Measurements from ENCODE around the gene AGPAT1.
"Not testable (repeated sequence)": the region's sequence is repeated elsewhere in the genome, so short reads cannot be mapped to it uniquely, and the experiment has no call there.

Gene AGPAT1

GRCh38 chr6:32148289-32149091 is 27.4 kb downstream of the AGPAT1 start:
- peak; percentile 75 for DNase-seq (ENCODE audit: low read depth, low spot score)

- no peak for DNase-seq (ENCODE audit: low read depth, low spot score)
Measured at GRCh38 chr6:32147401-32148132, 28.3 kb downstream of the AGPAT1 start.

GRCh38 chr6:32146687-32147086 is 29.2 kb downstream of the AGPAT1 start:
- no peak for DNase-seq (ENCODE audit: low read depth, low spot score)

DNA sequence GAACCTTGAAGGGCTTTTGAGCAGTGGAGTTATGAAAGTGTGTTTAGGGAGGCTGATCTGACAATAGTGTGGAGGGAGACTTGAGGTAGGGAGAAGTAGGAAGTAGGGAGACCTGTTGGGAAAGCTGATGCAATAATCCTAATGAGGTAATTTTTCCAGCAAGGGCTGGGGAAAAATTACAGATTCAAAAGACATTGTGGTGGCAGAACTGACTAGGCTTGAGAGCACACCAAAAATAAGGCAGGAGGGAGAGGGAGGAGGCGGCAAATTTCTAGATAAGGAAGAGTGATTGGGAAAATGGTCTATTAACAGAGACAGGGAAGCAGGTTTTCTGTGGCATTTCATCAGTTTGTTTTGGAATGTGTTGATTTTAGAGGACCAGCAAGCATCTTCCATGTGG is 29.6 kb downstream of the AGPAT1 start:
- no peak for DNase-seq (ENCODE audit: low read depth, low spot score)

- not testable (repeated sequence) for DNase-seq (ENCODE audit: low read depth, low spot score)
Measured at GRCh38 chr6:32144238-32144637, 31.6 kb downstream of the AGPAT1 start.

DNA sequence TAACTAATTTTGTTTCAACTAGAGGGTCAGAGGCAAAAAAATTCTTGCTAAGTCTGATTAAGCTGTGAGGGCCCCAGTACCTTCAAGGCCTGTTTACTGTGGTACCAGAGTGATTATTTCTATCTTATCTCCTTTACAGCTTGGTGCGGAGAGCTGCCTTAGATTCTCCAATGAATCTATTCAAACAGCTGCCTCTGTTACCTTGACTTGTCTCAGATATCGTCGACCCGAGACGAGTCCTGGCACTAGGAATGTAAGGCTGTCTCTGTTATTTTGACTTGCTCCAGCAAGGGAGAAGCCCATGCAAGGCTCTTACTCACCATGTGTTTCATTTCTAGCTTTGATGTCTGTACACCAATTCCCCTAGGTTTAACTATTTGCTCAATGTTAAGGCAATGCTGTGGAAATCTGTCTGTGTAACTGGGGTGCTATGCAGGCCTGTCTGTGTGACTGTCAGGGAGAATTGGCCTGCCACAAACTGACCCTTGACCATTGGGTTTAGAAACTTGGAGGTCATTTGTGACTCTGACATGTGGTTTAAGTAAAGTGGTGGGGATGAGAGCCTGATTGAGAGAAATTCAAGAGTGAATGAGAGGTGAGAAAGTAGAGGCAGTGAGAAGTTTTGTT is 35.4 kb downstream of the AGPAT1 start:
- no peak for DNase-seq (ENCODE audit: low read depth, low spot score)

GRCh38 chr6:32139590-32139989 is 36.3 kb downstream of the AGPAT1 start:
- no peak for DNase-seq (ENCODE audit: low read depth, low spot score)

DNA sequence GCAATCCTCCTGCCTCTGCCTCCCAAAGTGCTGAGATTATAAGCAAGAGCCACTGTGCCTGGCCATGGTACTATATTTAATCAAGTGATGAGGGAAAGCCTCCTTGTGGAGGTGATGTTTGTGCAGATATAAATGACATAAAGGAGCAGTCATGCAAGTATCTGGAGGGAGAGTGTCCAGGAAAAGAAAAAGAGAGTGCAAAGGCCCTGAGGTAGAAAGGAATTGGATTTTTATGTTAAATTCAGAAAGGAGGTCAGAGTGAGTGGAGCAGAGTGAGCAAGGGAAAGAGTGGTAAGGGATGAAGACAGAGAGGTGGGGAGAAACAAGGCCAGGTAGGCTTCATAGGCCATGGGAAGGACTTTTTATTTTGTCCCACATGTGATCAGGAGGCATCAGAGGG is 38.4 kb downstream of the AGPAT1 start:
- DNase-seq (ENCODE audit: low read depth, low spot score), result no peak

- DNase-seq (ENCODE audit: low read depth, low spot score), result no peak
Measured at GRCh38 chr6:32133786-32134185, 42.1 kb downstream of the AGPAT1 start.

- no peak for DNase-seq (ENCODE audit: low read depth, low spot score)
Measured at GRCh38 chr6:32132110-32132509, 43.8 kb downstream of the AGPAT1 start.

DNA sequence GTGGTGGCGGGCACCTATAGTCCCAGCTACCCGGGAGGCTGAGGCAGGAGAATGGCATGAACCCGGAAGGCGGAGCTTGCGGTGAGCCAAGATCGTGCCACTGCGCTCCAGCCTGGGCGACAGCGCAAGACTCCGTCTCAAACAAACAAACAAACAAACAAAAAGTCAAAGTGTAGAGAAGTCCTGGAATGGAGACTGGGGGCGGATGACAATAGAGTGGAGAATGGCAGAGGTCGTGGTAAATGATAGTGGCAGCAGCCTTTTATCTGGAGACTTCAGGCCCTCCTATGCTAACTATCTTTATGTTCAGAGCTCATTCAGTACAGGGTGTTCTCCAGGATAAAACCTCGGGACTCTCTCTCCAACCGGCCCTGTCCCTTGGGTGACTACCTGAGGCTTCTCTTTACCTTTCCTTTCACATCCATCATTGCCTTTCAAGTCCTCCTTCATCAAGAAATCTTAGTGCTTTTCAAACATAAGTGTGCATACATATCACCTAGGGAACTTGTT is 44.4 kb downstream of the AGPAT1 start:
- no peak for DNase-seq (ENCODE audit: low read depth, low spot score)

GRCh38 chr6:32129297-32130088 is 46.4 kb downstream of the AGPAT1 start:
- DNase-seq (ENCODE audit: low read depth, low spot score), result no peak

DNA sequence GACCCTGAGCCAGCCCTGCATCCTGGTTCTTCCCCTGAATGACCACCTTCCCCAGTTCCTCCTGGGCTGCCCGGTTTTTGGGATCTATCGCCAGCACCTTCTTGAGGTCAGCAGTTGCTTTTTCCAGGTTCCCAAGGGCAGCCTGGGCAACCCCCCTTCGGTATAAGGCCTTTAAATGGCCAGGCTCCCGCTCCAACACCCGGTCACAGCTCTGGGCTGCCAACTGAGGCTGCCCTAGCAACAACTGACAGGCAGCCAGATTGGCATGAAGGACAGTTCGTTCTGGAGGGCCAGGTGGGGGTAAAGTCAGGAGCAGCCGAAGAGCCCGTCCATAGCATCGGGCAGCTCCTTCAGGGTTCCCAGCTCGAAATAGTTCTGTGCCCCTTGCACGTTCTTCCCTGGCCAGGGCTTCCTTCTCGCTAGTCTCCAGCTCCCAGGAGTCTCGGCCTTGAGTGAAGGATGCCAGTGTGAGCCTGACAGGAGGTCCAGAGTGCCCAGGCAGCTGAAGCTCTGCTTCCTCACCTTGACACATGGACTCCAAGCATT is 47.1 kb downstream of the AGPAT1 start:
- no peak for DNase-seq (ENCODE audit: low read depth, low spot score)

- DNase-seq (ENCODE audit: low read depth, low spot score), result peak; percentile 99
Measured at GRCh38 chr6:32127717-32128592, 47.9 kb downstream of the AGPAT1 start, which contains the start of gene ATF6B. ATF6B (minus strand) TSS chr6:32128246; CDS start chr6:32128207, 39 bp downstream.

DNA sequence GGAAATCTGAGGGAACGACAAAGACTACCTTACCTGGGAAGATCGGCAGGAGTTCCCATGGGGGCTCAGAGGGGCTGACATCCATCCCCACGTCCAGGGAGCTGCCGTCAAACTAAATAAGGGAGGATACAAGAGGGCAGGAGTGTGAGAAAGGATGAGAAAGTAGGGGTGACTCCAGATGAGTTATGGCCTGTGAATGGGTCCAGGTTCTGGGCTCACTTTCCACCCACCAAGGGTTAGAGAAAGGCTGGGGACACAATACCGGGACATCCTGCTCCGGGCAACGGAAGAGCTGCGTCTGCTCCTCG is 48.5 kb downstream of the AGPAT1 start:
- DNase-seq (ENCODE audit: low read depth, low spot score), result no peak

DNA sequence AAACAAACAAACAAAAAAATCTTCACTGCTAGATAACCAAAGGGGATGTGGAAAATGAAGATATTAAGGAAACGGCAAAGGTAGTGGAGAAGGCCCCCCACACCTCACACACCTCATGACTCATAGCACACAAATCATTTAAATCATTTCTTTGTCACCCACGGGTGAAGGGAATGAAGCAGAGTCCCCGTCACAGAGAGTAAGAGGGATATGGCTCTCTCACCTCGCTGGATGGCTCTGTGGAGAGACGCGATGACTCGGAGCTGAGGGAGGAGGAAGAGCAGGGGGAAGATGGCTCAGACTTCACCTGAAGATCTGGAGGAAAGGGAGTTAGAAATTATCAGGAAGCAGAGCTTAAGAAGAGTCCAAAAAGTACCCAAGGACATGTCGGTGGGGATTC is 49.0 kb downstream of the AGPAT1 start:
- DNase-seq (ENCODE audit: low read depth, low spot score), result no peak

- no peak for DNase-seq (ENCODE audit: low read depth, low spot score)
Measured at GRCh38 chr6:32123681-32124080, 52.2 kb downstream of the AGPAT1 start.

GRCh38 chr6:32120573-32121059 is 55.3 kb downstream of the AGPAT1 start:
- no peak for DNase-seq (ENCODE audit: low read depth, low spot score)

- DNase-seq (ENCODE audit: low read depth, low spot score), result peak; percentile 94
Measured at GRCh38 chr6:32118782-32119628, 56.9 kb downstream of the AGPAT1 start.

Data from astrocyte of the hippocampus (primary cell).